Jurkat, Clone E6-1 (cell line): Measurements from ENCODE around the gene BRD4. TPM values are rescaled to one million over a fixed set of nuclear protein-coding genes. Genes with fewer than 3 reads are reported as not detected.

Experiments used
- DNase-seq: peaks from one replicate; pipeline ENCODE4 v3.0.0-alpha.2; 2011; ENCODE audit warnings: low read depth, low spot score
- H3K4me3 ChIP-seq: 2 replicates; pipeline ENCODE4 v1.5.1; 2011; ENCODE audit warnings: mild to moderate bottlenecking, low read length, control low read depth, moderate library complexity
- polyA plus RNA-seq: library from polyadenylated mRNA; unstranded; fragments of >200 nt; gene quantifications from one replicate; pipeline ENCODE4 v1.2.1, GENCODE V29; 2012; ENCODE audit warnings: missing spikeins; ENCODE audit not compliant: insufficient read length, insufficient read depth

Gene BRD4
- 27.8 TPM for polyA plus RNA-seq

- DNase-seq = peak; percentile 33
- peak within 1 kb of the TSS; percentile 94 for H3K4me3 ChIP-seq
Measured at GRCh38 chr19:15332311-15332996, at the start of gene BRD4. BRD4 (minus strand) TSS chr19:15332539; CDS start chr19:15273099, 59,440 bp downstream.

- H3K4me3 ChIP-seq = no peak overlapping the region
- DNase-seq = no peak
Measured at GRCh38 chr19:15381864-15382263, 49.5 kb upstream of the BRD4 start.

DNA sequence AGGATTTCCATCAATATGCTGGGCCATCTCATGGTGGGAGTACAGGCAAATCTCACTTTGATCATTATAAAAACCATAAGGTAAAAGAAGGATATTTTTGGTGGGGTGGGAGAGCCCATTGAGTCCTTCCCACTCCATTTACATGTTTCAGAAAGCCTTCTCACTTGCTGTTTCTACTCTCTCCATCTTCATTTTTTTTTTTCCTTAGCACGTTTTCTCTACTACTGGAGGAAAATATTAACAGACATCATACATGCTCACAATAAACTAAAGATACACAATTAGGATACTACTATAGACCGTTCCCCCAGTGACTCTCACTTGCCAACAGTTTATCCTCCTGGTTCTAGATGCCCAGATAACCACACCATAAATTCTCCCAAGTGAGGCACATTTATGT, 49.1 kb upstream of the BRD4 start:
- no peak for DNase-seq
- H3K4me3 ChIP-seq = no peak overlapping the region

- H3K4me3 ChIP-seq = peak overlapping the region; percentile 100
- DNase-seq = no peak
Measured at GRCh38 chr19:15379999-15380647, 47.8 kb upstream of the BRD4 start.

DNA sequence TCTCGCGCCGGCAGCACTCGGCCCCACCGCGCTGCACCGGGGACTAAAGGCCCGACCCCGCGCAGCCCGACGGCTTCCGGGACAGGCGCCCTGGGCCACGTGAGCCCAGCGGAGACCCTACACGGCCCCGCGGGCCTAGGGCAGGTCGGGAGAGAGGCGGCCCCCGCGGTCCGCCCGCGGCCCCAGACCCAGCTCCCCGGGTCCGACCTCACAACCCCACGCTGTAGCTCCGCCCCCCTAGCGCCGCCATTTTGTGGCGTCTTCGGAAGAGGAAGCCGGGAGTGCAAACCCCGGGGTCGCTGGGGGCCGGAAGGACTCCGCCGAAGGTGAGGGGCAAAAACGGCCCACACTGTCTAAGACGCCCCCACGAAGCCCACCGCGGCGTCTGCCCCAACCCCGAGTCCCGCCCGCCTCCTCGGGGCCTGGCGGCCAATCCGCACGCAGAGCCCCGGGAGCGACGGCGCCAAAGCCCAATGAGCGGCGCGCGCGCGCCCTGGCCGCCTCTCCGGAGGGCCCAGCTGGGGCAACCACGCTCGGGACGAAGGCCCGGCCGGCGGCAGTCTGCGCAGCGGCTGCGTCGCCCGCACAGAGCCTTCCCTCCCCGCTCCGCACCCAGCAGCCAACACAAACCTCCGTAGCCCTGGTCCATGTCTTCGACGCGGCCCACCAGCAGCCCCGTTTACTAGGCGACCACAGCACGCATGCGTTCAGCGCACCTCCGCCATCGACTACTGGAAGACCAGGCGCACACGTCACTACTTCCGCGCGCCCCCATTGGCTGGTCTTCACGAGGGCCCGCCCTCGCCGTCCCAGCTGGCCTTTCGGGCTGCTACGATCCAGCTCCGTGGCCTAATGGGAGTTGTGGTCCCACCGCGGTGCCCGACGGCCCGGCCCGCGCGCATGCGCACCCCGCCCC, 47.0 kb upstream of the BRD4 start, which contains the start of gene AKAP8:
Gene AKAP8 (minus strand): TSS at position 705 of the 916 bp plus-strand sequence. CDS start 56 bp downstream, at position 649.
- peak; percentile 97 for DNase-seq
- peak within 1 kb of the TSS; percentile 100 for H3K4me3 ChIP-seq

DNA sequence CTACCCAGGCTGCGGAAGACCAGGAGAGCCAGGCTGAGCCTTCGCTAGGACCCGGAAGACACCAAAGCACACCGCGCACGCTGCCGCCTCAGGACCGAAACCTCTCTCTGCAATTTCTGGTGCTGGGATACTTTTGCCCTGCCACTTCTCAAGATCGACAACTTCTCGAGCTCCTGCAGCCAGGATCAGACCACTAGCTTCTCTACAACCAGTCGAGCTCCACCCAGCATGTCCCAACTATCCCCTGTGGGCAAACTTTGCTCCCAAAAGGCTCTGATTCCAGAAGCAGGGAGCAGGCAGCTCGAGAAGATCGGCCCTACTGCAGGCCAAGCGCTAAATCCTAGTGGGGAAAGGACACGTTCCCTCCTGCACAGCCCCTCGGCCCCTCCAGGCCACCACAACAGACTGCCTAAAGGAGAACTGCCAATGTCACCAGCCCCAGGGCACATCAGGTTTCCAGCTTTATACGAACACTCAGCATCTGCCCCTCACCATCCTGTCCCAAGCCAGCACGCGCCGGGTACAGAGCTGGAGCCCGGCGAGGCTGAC, 46.3 kb upstream of the BRD4 start:
- peak; percentile 27 for DNase-seq

GRCh38 chr19:15374796-15375440, 42.6 kb upstream of the BRD4 start:
- no peak overlapping the region for H3K4me3 ChIP-seq
- DNase-seq = no peak

More for the DNA sequence above, 46.3 kb upstream of the BRD4 start:
- H3K4me3 ChIP-seq = peak overlapping the region; percentile 100

- no peak overlapping the region for H3K4me3 ChIP-seq
- DNase-seq = no peak
Measured at GRCh38 chr19:15374105-15374651, 41.8 kb upstream of the BRD4 start.

DNA sequence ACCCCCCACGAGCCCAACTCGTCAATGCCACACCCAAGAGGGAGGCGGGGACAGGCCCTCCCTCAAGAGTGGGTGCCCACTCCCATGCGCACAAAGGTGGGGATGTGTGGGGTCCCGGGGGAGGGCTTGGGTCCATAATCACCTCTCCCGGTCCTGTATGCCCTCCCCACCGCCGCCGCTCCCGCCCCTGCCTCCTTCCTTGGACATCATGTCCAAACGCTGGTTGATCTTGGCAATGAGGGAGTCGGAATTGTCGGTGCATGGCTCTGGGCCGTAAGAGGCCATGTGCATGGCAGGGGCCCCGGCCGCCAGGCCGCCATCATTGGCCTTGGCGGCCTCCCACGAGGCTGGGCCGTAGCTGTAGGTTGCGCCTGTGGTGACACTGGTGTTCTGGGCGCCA, 41.3 kb upstream of the BRD4 start:
- H3K4me3 ChIP-seq = no peak overlapping the region
- DNase-seq = no peak

GRCh38 chr19:15372891-15373301, 40.6 kb upstream of the BRD4 start:
- H3K4me3 ChIP-seq = no peak overlapping the region
- DNase-seq = no peak

DNA sequence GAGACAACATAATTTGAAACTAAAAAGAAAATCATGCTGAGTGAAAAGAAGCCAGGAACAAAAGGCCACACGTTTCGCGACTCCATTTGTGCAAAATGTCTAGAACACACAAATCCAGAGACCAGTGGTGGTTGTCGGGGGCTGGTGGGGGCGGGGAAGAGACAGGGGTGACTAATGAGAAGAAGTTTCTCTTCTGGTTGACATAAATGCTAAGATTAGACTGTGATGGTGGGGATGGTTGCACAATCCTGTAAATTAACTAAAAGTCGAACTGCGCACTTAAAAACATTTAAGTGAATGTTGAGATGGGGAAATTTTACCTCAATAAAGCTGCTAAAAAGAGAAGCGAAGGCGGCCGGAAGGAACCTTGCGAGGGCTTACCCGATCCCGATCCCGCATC, 40.1 kb upstream of the BRD4 start:
- no peak for DNase-seq

DNA sequence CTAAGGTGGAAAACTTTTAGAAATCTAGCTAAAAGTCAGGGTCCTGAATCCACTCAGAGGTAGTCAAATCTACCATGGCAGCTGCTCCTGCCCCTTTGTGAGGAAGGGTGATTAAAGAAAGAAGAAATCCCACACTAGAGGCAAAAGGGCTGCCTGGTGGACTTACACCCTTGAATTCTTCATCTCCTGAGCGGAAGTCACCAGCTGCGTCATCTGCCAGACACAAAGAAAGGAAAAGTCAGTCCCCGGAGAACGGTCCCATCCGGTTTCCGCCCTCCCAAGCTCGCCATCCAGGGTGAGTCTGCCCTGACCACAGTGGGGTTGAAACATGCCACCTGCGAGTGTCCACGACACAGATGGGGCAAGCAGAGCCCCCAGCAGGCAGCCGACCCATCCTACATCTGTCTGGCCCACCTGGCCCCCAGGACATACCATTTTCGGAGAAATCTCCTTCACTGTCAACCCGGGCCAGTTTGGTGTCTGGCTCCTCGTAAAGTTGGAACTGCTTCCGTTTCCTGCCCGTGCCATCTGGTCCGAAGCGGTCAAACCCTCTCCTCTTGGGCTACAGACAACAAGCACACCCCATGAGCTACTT, 39.5 kb upstream of the BRD4 start:
- no peak for DNase-seq

More for the DNA sequence above, 40.1 kb upstream of the BRD4 start:
- H3K4me3 ChIP-seq = no peak overlapping the region

DNA sequence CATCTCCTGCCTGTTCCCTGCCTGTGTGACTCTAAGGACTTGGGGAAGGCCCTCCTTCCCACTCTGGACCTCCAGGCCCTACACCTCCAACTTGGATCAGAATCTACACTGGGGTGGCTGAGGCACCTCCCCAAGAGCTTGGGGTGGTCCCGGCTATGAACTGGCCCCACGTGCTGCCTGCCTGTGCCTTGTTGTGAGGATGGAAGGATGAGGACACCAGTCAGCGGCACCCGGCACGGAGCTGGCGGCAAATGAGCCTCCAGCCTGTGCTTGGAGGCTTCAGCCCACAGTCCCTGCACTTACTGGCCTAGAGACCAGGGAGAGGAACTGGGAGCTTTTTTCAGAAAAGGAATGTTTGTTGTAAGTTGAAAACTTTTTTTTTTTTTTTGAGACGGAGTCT, 38.8 kb upstream of the BRD4 start:
- DNase-seq = no peak

More for the DNA sequence above, 39.5 kb upstream of the BRD4 start:
- no peak overlapping the region for H3K4me3 ChIP-seq

GRCh38 chr19:15369594-15369891, 37.2 kb upstream of the BRD4 start:
- H3K4me3 ChIP-seq = no peak overlapping the region
- DNase-seq = no peak

More for the DNA sequence above, 38.8 kb upstream of the BRD4 start:
- H3K4me3 ChIP-seq = no peak overlapping the region

GRCh38 chr19:15368798-15369593, 36.7 kb upstream of the BRD4 start:
- DNase-seq = no peak
- no peak overlapping the region for H3K4me3 ChIP-seq

DNA sequence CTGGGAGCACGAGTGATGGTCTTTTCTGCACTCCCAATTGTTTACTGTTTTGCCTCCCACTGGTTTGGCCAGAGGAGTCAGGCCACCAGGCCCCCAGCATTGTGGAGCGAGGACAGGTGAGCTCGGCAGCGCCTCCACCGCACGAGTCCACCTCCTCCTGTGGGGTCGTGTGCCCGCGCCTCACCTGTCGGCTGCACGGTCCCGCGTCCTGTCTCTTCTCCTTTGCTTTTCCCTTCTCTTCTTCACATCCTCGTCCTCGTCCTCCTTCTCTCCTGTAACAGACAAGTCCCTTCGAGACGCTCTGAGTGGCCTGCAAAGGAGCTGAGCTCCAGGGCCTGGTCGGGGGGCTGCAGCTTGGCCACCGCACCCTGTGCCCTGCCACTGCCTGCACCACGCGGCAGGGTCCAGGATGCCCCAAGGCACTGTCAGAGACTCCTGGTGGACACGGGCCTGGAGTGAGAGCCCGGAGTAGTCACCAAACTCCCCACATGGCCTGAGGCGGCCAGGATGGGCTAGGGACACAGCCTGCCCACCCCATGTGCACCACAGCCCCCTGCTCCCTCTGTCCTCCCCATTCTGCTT, 35.8 kb upstream of the BRD4 start:
- no peak for DNase-seq
- H3K4me3 ChIP-seq = no peak overlapping the region

GRCh38 chr19:15367439-15367838, 35.1 kb upstream of the BRD4 start:
- no peak overlapping the region for H3K4me3 ChIP-seq
- no peak for DNase-seq
